ENCODE results near the gene ACTL10. TPM values are rescaled to one million over a fixed set of nuclear protein-coding genes. Genes with fewer than 3 reads are reported as not detected.
"Not testable (repeated sequence)": the region's sequence is repeated elsewhere in the genome, so short reads cannot be mapped to it uniquely, and the experiment has no call there.

Gene ACTL10
- total and polyA plus RNA-seq, 2 experiments from 2014 or later, result 0.71 to 1.9 TPM

- H4K20me1 ChIP-seq (replicated peaks; ENCODE audit: insufficient read depth); H3K27me3 Mint-ChIP-seq (ENCODE audit: insufficient read depth, low read depth, poor library complexity); H3K27ac Mint-ChIP-seq; H3K4me3 Mint-ChIP-seq; H3K36me3 ChIP-seq (ENCODE audit: insufficient read depth); H3K9me2 ChIP-seq (ENCODE audit: insufficient read depth); H3K4me3 ChIP-seq; H3F3A ChIP-seq (replicated peaks; ENCODE audit: low read depth); H3K9me3 Mint-ChIP-seq; H3K79me2 ChIP-seq (replicated peaks; ENCODE audit: insufficient read depth); H3K4me2 ChIP-seq; H3K4me1 ChIP-seq (ENCODE audit: insufficient read depth); H3K27me3 ChIP-seq (ENCODE audit: insufficient read depth); H3K4me1 Mint-ChIP-seq; H3K27ac ChIP-seq (ENCODE audit: low read depth); H2AFZ ChIP-seq: not testable (repeated sequence)
- DNase-seq (ENCODE audit: low spot score), result peak; percentile 72
- TF ChIP-seq, protein P1, sequence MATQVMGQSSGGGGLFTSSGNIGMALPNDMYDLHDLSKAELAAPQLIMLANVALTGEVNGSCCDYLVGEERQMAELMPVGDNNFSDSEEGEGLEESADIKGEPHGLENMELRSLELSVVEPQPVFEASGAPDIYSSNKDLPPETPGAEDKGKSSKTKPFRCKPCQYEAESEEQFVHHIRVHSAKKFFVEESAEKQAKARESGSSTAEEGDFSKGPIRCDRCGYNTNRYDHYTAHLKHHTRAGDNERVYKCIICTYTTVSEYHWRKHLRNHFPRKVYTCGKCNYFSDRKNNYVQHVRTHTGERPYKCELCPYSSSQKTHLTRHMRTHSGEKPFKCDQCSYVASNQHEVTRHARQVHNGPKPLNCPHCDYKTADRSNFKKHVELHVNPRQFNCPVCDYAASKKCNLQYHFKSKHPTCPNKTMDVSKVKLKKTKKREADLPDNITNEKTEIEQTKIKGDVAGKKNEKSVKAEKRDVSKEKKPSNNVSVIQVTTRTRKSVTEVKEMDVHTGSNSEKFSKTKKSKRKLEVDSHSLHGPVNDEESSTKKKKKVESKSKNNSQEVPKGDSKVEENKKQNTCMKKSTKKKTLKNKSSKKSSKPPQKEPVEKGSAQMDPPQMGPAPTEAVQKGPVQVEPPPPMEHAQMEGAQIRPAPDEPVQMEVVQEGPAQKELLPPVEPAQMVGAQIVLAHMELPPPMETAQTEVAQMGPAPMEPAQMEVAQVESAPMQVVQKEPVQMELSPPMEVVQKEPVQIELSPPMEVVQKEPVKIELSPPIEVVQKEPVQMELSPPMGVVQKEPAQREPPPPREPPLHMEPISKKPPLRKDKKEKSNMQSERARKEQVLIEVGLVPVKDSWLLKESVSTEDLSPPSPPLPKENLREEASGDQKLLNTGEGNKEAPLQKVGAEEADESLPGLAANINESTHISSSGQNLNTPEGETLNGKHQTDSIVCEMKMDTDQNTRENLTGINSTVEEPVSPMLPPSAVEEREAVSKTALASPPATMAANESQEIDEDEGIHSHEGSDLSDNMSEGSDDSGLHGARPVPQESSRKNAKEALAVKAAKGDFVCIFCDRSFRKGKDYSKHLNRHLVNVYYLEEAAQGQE (IDR thresholded peaks at IDR 0.05; ENCODE audit: unreplicated experiment), result peak; percentile 82
- peaks cover 14% of the 10 kb centered on the region; the same call in 2 of the 3 replicates for H3K36me3 Mint-ChIP-seq (ENCODE audit: low read depth)
- ATAC-seq, result peak; percentile 91
Observed at GRCh38 chr20:33646959-33647602, 19.7 kb upstream of the ACTL10 start.

DNA sequence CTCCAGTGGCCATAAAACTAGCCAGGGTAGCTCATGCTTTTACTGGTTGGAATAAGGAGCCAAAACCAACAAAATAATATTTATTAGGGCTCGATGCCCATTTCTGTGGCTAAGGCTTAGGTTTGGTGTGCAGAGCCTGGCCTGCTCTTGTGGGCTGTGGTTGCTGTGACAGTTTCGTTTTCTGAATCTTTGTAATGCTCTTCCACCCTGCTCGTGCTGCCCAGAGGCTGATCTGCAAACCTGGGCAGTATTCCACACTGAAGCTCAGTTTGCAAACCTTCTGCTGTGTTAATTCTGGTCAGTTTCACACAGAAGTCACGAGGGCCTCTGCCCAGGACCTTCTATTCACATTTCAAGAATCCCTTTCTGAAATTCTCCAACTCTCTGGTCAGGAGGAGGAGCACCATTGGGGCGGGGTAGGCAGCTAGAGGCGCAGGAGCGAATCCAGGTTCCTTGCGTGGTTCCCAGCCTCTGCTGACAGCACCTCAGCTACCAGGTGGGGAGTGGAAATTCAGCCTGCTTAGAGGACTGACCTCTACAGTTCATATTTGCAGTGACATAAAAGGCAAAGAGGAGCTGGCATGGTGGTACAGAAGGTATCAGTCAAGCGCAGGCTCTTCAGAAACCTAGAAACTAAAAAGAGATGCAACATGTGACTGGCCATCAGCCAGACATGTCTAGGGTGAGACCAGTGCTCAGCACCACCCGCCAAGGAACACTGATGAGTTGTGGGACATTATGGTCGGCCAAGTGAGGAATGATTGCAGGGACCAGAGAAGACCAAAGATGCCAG is 18.9 kb upstream of the ACTL10 start:
- Mint-ChIP-seq H3K27me3 (ENCODE audit: insufficient read depth, low read depth, poor library complexity) (peaks cover 2% of the 10 kb centered on the region), H3K4me3 (no peak overlapping the region), H3K4me1 (peaks cover 5% of the 10 kb centered on the region; the same call in 2 of the 3 replicates), H3K36me3 (ENCODE audit: low read depth) (peaks cover 14% of the 10 kb centered on the region; the same call in 2 of the 3 replicates), H3K9me3 (no peaks in the 10 kb centered on the region), H3K27ac (no peak overlapping the region)
- no peak for DNase-seq (ENCODE audit: low spot score)
- Histone ChIP-seq H3K4me2 (no peak overlapping the region), H3K79me2 (replicated peaks; ENCODE audit: insufficient read depth) (no peaks in the 10 kb centered on the region), H3K36me3 (ENCODE audit: insufficient read depth) (no peaks in the 10 kb centered on the region), H3K9me2 (ENCODE audit: insufficient read depth) (no peaks in the 10 kb centered on the region), H4K20me1 (replicated peaks; ENCODE audit: insufficient read depth) (peaks cover 3% of the 10 kb centered on the region; the same call in 1 of the 2 replicates), H3F3A (replicated peaks; ENCODE audit: low read depth) (no peaks in the 10 kb centered on the region), H3K27me3 (ENCODE audit: insufficient read depth) (no peaks in the 10 kb centered on the region), H3K27ac (ENCODE audit: low read depth) (no peak overlapping the region), H3K4me1 (ENCODE audit: insufficient read depth) (no peaks in the 10 kb centered on the region; the same call in 1 of the 2 replicates), H2AFZ (no peak overlapping the region), H3K4me3 (no peak overlapping the region)
- ATAC-seq, result no peak
- TF ChIP-seq, protein P1 (IDR thresholded peaks at IDR 0.05; ENCODE audit: unreplicated experiment), result no peak

Data from GM23338 (cell line).